Measurements from ENCODE around the gene GMPPA.

GMPPA gene

DNA sequence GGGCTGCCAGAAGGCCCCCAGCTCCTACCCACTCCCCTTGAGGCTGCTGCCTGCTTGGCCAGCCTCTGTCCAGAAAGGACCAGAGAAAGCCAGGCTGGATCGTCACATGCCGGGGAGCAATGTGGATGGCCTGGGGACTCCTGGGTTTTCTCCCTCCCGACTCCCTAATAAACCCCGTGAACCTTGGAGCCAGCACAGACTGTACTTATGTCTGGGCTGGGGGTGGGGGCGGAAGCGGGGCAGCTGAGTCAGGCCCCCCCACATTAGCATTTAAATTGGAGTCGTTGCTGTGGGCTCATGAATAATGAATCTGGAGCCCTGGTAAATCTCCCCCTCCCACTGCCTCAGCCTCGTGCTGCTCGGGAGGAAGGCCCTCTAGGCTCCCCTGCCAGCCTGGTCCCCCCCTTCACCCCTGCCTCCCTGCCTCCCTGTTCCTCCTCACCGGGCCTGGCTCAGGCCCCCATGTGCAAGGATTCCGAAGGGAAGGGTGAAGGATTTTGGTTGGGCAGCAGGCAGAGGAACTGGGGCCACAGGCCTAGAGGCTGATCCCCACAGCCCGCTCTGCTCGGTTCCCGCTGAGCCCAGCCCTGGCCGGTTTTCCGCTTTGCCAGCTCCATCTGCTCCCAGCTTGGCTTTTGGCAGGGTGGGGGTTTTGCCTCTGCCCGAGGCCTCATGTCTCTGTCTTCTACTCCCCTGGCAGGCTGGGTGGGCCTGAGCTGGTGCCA, 8.3 kb downstream of the GMPPA start:
- DNase-seq (ENCODE audit: low spot score), result no peak

DNA sequence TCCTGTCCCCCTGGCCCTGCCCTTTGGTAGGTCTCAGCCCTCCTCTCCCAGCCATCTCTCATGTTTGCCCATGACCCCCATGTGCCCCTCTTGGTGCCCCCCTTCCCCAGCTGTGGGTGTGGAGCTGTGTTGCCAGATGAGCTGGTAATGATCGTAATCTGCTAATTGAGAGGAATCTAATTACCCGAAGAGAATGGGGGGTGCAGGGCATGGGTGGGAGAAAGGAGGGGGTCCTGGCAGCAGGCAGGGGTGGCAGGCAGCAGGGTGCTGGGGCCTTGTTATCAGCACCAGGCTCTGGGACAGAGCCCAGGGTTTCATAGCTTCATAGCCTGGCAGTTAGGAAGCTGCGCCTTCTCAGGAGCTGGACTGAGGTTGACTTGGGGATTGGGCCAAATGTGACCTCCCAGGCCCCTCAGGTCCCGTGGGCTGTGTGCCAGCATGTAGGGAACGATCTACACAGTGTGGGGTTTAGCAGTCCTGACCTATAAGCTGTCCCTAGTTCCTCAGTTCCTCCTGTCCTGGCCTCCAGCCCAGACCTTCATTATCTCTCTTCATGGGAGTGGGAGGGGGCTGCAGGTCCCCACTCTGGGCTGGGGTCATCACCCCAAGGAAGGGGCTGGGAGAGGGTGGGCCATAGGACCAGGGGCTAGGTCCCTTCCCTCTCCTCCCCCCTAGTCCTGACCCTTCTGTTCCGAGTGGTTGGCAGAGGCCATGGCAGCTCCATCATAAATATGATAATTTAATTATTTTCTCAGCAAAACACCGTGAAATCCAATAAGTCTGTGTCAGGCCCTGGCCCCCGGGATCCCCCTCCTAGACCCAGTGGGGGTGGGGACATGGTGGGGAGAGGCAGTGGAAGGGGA, 9.1 kb downstream of the GMPPA start:
- no peak for DNase-seq (ENCODE audit: low spot score)

GRCh38 chr2:219508444-219508734, 9.7 kb downstream of the GMPPA start:
- no peak for DNase-seq (ENCODE audit: low spot score)

DNA sequence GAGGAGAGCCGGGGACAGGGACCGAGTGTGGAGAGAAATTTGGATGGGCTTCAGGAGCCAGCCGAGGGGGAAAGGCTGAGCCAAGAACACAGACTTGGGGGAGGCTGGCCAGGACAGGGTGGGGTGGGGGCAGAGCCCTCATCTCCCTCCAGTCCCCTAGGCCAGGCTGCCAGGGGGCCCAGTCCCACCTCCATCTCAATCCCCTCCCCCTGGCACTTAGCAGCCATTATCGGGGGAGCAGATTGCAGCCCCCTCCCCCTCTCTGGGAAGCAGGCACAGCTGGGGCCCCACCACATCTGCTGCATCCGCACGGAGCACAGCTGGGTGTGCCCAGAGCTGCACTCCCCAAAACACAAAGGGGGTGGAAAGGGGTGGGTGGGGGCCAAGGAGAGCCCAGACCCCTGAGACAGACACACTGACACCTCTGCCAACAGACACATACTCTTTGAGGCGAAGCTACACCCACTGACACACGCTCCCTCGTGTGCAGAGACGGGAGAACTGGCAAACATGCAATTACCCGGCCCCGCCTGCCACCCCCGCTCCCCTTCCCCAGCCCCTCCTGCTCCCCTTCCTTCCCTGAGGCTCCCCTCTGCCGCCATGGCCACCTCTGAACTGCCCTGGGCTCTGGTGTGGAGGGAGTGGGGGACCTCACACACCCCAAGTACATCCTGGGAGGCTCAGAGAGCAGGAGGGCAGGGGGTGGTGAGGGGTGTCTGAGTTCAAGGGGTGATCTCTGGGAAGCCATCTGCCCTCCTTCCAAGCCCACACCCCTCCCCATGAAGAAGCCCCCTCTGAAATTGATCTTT, 10.5 kb downstream of the GMPPA start:
- DNase-seq (ENCODE audit: low spot score), result no peak

GRCh38 chr2:219509780-219510511, 11.3 kb downstream of the GMPPA start:
- peak; percentile 86 for DNase-seq (ENCODE audit: low spot score)

DNA sequence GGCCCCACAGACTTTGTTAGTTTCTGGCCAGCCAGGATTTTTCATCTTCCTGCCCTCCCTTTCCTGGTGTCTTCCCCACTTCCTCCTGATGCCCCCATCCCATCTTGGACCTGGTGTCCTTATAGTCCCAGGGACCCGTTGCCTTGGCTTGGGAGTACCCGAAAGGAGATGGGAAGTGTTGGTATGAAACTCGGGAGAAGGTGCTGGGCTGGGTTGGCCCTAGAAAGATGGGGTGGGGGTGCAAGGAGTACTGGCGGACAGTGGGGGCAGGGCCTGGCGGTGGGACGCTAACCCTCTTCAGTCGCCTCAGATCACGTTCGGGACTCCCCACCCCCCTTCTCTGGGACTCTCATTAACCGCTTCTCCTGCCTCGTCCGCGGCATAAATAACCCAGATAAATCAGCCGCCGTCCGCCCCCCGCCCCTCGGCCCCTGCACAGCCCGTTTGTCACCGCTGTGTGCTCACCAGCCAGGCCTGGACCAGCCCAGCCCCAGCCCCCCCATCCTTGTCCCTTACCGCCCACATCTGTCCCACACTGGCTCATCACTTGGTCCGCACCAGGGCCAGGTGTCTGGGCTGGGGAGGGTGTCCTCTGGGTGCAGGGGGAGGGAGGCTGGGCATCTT, 11.9 kb downstream of the GMPPA start:
- DNase-seq (ENCODE audit: low spot score), result no peak

GRCh38 chr2:219511547-219512325, 13.0 kb downstream of the GMPPA start:
- DNase-seq (ENCODE audit: low spot score), result no peak

- DNase-seq (ENCODE audit: low spot score), result no peak
These were observed 14.0 kb downstream of the GMPPA start for GRCh38 chr2:219512524-219513216.

DNA sequence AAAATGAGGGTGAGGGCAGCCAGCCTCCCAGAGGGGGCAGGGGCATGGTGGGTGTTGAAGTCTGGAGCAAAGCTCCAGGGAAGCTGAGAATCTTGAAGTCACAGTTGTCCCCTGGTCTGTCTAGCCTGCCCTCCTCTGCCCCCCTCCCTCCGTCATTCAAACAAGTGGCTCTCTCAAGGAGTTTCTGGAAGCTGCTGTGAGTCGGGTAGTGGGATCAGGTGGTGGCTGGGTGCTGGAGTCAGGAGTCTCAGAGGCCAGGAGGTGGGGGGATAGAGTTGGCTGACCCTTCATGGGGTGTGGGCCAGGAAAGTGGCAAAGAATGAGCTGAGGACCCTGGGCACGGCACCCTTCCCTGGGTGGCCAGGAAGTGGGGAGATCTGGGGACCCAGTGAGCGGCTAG, 15.1 kb downstream of the GMPPA start:
- no peak for DNase-seq (ENCODE audit: low spot score)

GRCh38 chr2:219514196-219514761, 15.6 kb downstream of the GMPPA start, which contains the start of gene ASIC4:
TSS of gene ASIC4 (plus strand) at chr2:219514482. CDS start at chr2:219514725, 243 bp downstream.
- DNase-seq (ENCODE audit: low spot score), result peak; percentile 66

GRCh38 chr2:219514836-219515235, 16.1 kb downstream of the GMPPA start:
- no peak for DNase-seq (ENCODE audit: low spot score)

GRCh38 chr2:219515874-219516629, 17.4 kb downstream of the GMPPA start:
- DNase-seq (ENCODE audit: low spot score), result no peak

DNA sequence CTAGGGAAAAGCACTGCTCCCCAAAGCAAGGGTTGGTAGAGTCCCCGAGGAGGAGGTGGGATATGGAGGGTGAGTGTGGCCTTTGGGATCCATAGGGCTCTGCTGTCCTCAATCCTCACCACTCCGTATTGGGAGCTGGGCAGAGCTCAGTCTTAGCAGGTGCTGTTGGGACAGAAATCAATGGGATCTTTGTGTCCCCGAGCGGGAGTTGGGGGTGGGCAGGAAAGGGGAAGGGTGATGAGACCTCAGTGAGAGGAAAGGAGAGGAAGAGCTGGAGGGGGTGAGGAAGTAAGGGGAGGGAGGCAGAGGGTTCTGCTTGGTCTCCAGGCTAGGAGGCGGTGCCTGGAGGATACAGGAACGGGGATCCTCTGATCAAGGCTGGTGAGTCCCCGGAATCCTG, 18.2 kb downstream of the GMPPA start:
- no peak for DNase-seq (ENCODE audit: low spot score)

DNA sequence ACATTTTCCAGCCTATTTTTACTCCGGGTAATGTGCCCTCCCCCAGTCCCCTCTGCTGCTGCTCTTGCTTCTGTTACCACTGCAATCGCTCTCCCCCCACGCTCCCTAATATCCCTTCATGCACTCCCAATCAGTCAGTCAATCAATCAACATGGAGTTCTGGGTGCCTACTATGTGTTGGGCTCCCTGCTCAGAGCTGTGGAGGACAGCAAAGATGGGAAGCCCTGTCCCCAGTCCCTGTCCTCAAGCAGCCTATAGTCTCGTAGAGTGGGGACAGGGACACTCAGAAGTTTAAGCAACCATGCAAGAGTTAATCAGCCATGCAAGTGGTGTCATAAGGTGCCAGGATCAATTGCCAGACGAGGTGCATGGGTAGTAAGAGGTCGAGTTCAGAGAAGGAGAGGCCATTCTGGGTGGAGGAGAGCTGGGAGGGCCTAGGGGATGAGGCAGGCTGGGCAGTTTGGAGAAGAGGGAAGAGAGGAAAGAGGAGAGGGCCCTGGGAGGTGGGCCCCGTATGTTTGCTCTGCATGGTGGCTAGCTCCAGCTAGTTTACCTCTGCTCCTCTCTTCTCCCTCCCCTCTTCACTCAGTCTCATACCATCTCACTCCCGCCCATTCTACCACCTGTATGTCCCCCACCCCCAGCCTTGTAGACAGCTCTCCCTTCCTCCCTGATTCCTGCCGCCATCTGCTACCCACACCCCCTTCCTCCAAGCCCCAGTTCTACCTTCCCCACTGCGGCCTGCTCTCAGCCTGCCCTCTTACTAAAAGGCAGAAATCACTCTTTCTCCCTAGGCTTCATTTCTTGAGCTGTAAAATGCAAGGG, 19.5 kb downstream of the GMPPA start:
- DNase-seq (ENCODE audit: low spot score), result no peak

- DNase-seq (ENCODE audit: low spot score), result no peak
These were observed 20.8 kb downstream of the GMPPA start for GRCh38 chr2:219519526-219519916.

GRCh38 chr2:219520079-219520478, 21.4 kb downstream of the GMPPA start:
- no peak for DNase-seq (ENCODE audit: low spot score)

- DNase-seq (ENCODE audit: low spot score), result peak; percentile 82
These were observed 22.6 kb downstream of the GMPPA start for GRCh38 chr2:219521066-219521880.

All from hepatic stellate cell (primary cell).